ENCODE results near the gene MAN2A2. TPM values are rescaled to one million over a fixed set of nuclear protein-coding genes. Genes with fewer than 3 reads are reported as not detected.

Gene MAN2A2
- total RNA-seq, 1 experiment from 2014 or later, result 27.4 TPM

DNA sequence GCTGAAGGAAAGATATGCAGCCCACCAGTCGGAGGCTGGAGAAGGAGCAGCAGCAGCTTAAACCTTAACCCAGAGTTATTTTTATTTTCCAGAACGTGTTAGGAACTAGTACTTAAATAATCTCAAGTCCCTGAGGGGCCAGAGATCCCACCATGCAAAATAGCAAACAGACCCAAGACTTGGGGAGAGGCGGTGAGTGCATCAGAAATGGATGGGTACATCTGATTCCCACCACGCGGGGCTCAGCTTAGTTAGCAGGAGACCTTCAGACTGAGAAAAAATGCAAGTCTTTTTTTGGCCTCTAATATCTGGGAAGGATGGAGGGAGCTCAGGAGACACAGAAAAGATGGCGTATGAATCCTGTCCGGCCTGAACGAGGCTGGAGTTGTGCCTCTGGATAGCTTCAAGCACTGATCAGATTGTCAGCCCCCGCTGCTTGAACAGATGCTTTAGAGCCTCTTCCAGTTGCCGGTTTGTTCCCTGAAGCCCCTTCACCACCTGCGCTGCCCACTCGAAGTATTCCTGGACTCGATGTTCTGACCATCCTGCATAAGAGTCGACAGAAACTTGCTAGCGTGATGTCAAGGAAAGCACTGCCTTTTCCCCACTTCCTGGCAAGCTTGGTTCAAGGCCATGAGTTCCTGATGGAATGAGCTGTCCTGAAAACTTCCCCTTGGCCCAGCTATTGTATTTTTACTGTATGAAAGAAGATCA is 27.9 kb downstream of the MAN2A2 start:
- H3K27ac Mint-ChIP-seq, result no peak overlapping the region
- no peak overlapping the region for H3K4ac ChIP-seq (ENCODE audit: low read depth, low read length)
- no peaks in the 10 kb centered on the region; a peak in 2 of 5 replicates for H3K9me3 Mint-ChIP-seq

More for the DNA sequence above, 27.9 kb downstream of the MAN2A2 start:
- H2BK5ac ChIP-seq (ENCODE audit: insufficient read length, low read length), result no peak overlapping the region
- no CpG with 5 or more reads among the region's 15 CpGs for WGBS (ENCODE audit: extremely low coverage, insufficient read length, low lambda C conversion rate)
- no peak for DNase-seq
- Mint-ChIP-seq H3K4me1 (peaks cover 16 to 21% of the 10 kb centered on the region in 2 experiments), H3K4me3 (peak overlapping the region; percentile 90 to 94), H3K36me3 (ENCODE audit: insufficient read depth in 1 of 3, low read depth in 3 of 3) (peaks cover 0 to 2% (median 0%) of the 10 kb centered on the region in 3 experiments; a peak in 3 of 7 replicates), H3K27me3 (ENCODE audit: low read depth) (peaks cover 11% of the 10 kb centered on the region)
- H3K27ac ChIP-seq (ENCODE audit: insufficient read length, low read depth, low read length), result no peak overlapping the region
- no peak overlapping the region for H3K9ac ChIP-seq (ENCODE audit: extremely low read depth, insufficient read length, low read length)
- no peaks in the 10 kb centered on the region for H3K9me3 ChIP-seq (ENCODE audit: control insufficient read depth, low read depth, low read length)
- H2AK5ac ChIP-seq (ENCODE audit: insufficient read length, low read length), result no peak overlapping the region
- H4K5ac ChIP-seq (ENCODE audit: insufficient read length, low read depth, low read length), result no peak overlapping the region
- H3K23ac ChIP-seq (ENCODE audit: insufficient read length, low read depth, low read length), result no peak overlapping the region
- H3K23me2 ChIP-seq (ENCODE audit: insufficient read length, low read depth, low read length, poor library complexity, severe bottlenecking), result peaks cover 14% of the 10 kb centered on the region
- no peak overlapping the region for H3K14ac ChIP-seq (ENCODE audit: insufficient read depth, low read length)
- no peaks in the 10 kb centered on the region for H3K4me1 ChIP-seq (ENCODE audit: insufficient read depth, low read length)
- H3K27me3 ChIP-seq (ENCODE audit: insufficient read depth, low read length), result no peaks in the 10 kb centered on the region
- no peaks in the 10 kb centered on the region; the same call in 1 of the 2 replicates for H3K79me2 ChIP-seq (ENCODE audit: insufficient read depth, low read length)
- H3K79me1 ChIP-seq (ENCODE audit: insufficient read depth, low read depth, low read length, poor library complexity, severe bottlenecking), result no peaks in the 10 kb centered on the region
- no peak for TF ChIP-seq CTCF (conservative IDR thresholded peaks at IDR 0.05)
- H4K91ac ChIP-seq (ENCODE audit: insufficient read length, low read depth, low read length), result no peak overlapping the region
- H4K20me1 ChIP-seq (ENCODE audit: control insufficient read depth, insufficient read depth, insufficient read length), result no peaks in the 10 kb centered on the region
- no peak overlapping the region for H2BK20ac ChIP-seq (ENCODE audit: low read depth, low read length, poor library complexity, severe bottlenecking)
- H3K4me2 ChIP-seq (ENCODE audit: insufficient read depth, insufficient read length, low read length), result no peak overlapping the region
- no peak overlapping the region for H3T11ph ChIP-seq (ENCODE audit: low read length)
- no peak overlapping the region for H4K8ac ChIP-seq (replicated peaks; ENCODE audit: insufficient read length, low read depth, low read length)
- no peak overlapping the region for H2BK12ac ChIP-seq (ENCODE audit: insufficient read length, low read depth, low read length)
- H2BK15ac ChIP-seq (ENCODE audit: low read depth, low read length), result no peak overlapping the region
- H2BK120ac ChIP-seq (ENCODE audit: low read depth, low read length, poor library complexity, severe bottlenecking), result no peak overlapping the region
- no peak overlapping the region for H2AFZ ChIP-seq (ENCODE audit: low read length)
- H3K18ac ChIP-seq (ENCODE audit: insufficient read length, low read depth, low read length), result no peak overlapping the region
- H3K56ac ChIP-seq (ENCODE audit: insufficient read length, low read depth, low read length), result no peak overlapping the region

All from H9 (cell line).